HepG2 (cell line): ENCODE results near the gene GNAS. TPM values are rescaled to one million over a fixed set of nuclear protein-coding genes. Genes with fewer than 3 reads are reported as not detected.

Experiments
- ATAC-seq: fragments of 200-7000 bp; cut with Tn5 transposase; 3 replicates; pipeline ENCODE4 v1.9.1; 2020; ENCODE audit warnings: mild to moderate bottlenecking, moderate library complexity
- BruUV-seq: library from RNA; stranded (reverse); fragments of 400-500 nt; replicated peaks from 2 replicates; lab custom pipeline; 2021; lab: Mats Ljungman, UMichigan
- CTCF ChIA-PET: fragments of 300-600 bp; formaldehyde crosslinking; extraction: SDS; loops from one replicate; lab custom pipeline; 2021; ENCODE audit warnings: low total read pairs, inconsistent platforms, low intra/inter-chr PET ratio; lab: Yijun Ruan, JAX
- POLR2A ChIA-PET: fragments of 350-600 bp; sonication (Branson Sonifier 250); formaldehyde crosslinking; loops from one replicate; lab custom pipeline; 2020; ENCODE audit warnings: antibody characterized with exemption, inconsistent platforms; lab: Yijun Ruan, JAX
- DNase-seq: peaks from one replicate; pipeline ENCODE4 v3.0.0-alpha.2; 2015; ENCODE audit warnings: low spot score
- FAIRE-seq: peaks from 3 replicates; lab custom pipeline; 2011; peaks lifted over from hg19 to GRCh38; lab: Jason Lieb, UNC
- H2AFZ ChIP-seq: one replicate; pipeline ENCODE4 v1.6.1; 2011; ENCODE audit warnings: low read length, inconsistent platforms
- H3K27ac ChIP-seq: fragments of 300-600 bp; 3 replicates; pipeline ENCODE4 v1.8.0; 2011; ENCODE audit warnings: mixed run types, mild to moderate bottlenecking, mixed read lengths, low read length, inconsistent platforms; ENCODE audit not compliant: insufficient read depth; ENCODE audit errors: extremely low read length
- H3K27me3 ChIP-seq, 2 experiments: fragments of 200-600 bp in 1 of 2; 2 replicates in 1 of 2; 3 replicates in 1 of 2; pipeline versions ENCODE4 v1.6.0 to v1.8.0; 2011; ENCODE audit warnings: low read length in 2 of 2, mild to moderate bottlenecking in 2 of 2, moderate library complexity in 2 of 2, inconsistent platforms in 1 of 2; ENCODE audit not compliant: insufficient read depth in 2 of 2, control insufficient read depth in 1 of 2
- H3K36me3 ChIP-seq, 2 experiments: fragments of 200-600 bp in 1 of 2; replicated peaks in 1 of 2; 2 replicates in 1 of 2; 3 replicates in 1 of 2; pipeline versions ENCODE4 v1.5.1 to v1.8.0; 2011; ENCODE audit warnings: low read length in 2 of 2, inconsistent platforms in 1 of 2; ENCODE audit not compliant: insufficient read depth in 2 of 2, control insufficient read depth in 1 of 2
- H3K4me1 ChIP-seq: 2 replicates; pipeline ENCODE4 v1.5.1; 2012; ENCODE audit warnings: low read length, inconsistent platforms; ENCODE audit not compliant: insufficient read depth
- H3K4me2 ChIP-seq: 2 replicates; pipeline ENCODE4 v1.6.0; 2011; ENCODE audit warnings: low read depth, low read length, inconsistent platforms
- H3K4me3 ChIP-seq, 3 experiments: fragments of 200-600 bp in 1 of 3; sonication (generic), shearing (Covaris generic) in 1 of 3; replicated peaks in 1 of 3; 2 replicates each; pipeline ENCODE4 v1.5.1; 2011 to 2016; ENCODE audit warnings: low read length in 3 of 3, inconsistent platforms in 2 of 3, low read depth in 2 of 3, mild to moderate bottlenecking in 2 of 3, control low read depth in 1 of 3, mixed read lengths in 1 of 3; ENCODE audit not compliant: insufficient read depth in 1 of 3
- H3K79me2 ChIP-seq: one replicate; pipeline ENCODE4 v1.6.1; 2011; ENCODE audit warnings: low read length, inconsistent platforms; ENCODE audit not compliant: insufficient read depth
- H3K9ac ChIP-seq: 2 replicates; pipeline ENCODE4 v1.6.0; 2011; ENCODE audit warnings: mild to moderate bottlenecking, low read depth, low read length, inconsistent platforms; ENCODE audit not compliant: insufficient read depth
- H3K9me3 ChIP-seq: 2 replicates; pipeline ENCODE4 v1.5.1; 2012; ENCODE audit warnings: mild to moderate bottlenecking, low read length
- H4K20me1 ChIP-seq: 2 replicates; pipeline ENCODE4 v1.6.0; 2011; ENCODE audit warnings: inconsistent platforms, mild to moderate bottlenecking, low read length, moderate library complexity; ENCODE audit not compliant: insufficient read depth
- ESRRA ChIP-seq: sonication (generic); formaldehyde crosslinking; IDR thresholded peaks from 2 replicates; pipeline ENCODE4 v1.5.1; 2020; ENCODE audit warnings: mild to moderate bottlenecking, low read depth, missing genetic modification reagents
- ETV6 ChIP-seq: sonication (generic); formaldehyde crosslinking; conservative IDR thresholded peaks from 2 replicates; pipeline ENCODE4 v1.4.0; 2020; ENCODE audit warnings: missing genetic modification reagents
- GZF1 ChIP-seq: sonication (generic); formaldehyde crosslinking; IDR thresholded peaks from 2 replicates; pipeline ENCODE4 v1.5.1; 2020; ENCODE audit warnings: mild to moderate bottlenecking, missing genetic modification reagents
- HOXA7 ChIP-seq: sonication (generic); formaldehyde crosslinking; IDR thresholded peaks from 2 replicates; pipeline ENCODE4 v1.8.1; 2022; ENCODE audit warnings: mild to moderate bottlenecking, missing genetic modification reagents, moderate library complexity
- JUNB ChIP-seq: sonication (generic); formaldehyde crosslinking; IDR thresholded peaks from 2 replicates; pipeline ENCODE4 v1.8.0; 2022; ENCODE audit warnings: missing genetic modification reagents, mild to moderate bottlenecking, borderline replicate concordance
- MAFG ChIP-seq: sonication (generic); formaldehyde crosslinking; IDR thresholded peaks from 2 replicates; pipeline ENCODE4 v1.5.1; 2020; ENCODE audit warnings: mild to moderate bottlenecking, missing genetic modification reagents
- NR0B2 ChIP-seq: sonication (generic); formaldehyde crosslinking; IDR thresholded peaks from 2 replicates; pipeline ENCODE4 v1.4.0; 2020; ENCODE audit warnings: mild to moderate bottlenecking, missing genetic modification reagents
- PHF20 ChIP-seq: sonication (generic); formaldehyde crosslinking; IDR thresholded peaks from 2 replicates; pipeline ENCODE4 v1.5.0; 2020; ENCODE audit warnings: mild to moderate bottlenecking, missing genetic modification reagents
- TCF7L2 ChIP-seq: IDR thresholded peaks from 2 replicates; pipeline ENCODE4 v1.6.1; 2011; ENCODE audit warnings: mild to moderate bottlenecking, low read depth, low read length, moderate library complexity
- ZBTB43 ChIP-seq: sonication (generic); formaldehyde crosslinking; conservative IDR thresholded peaks from 2 replicates; pipeline ENCODE4 v1.4.0; 2020; ENCODE audit warnings: missing genetic modification reagents
- ZBTB8A ChIP-seq: sonication (generic); formaldehyde crosslinking; IDR thresholded peaks from 2 replicates; pipeline ENCODE4 v1.4.0; 2020; ENCODE audit warnings: mild to moderate bottlenecking, low read depth, missing genetic modification reagents, borderline replicate concordance
- ZNF350 ChIP-seq: sonication (generic); formaldehyde crosslinking; IDR thresholded peaks from 2 replicates; pipeline ENCODE4 v1.4.0; 2020; ENCODE audit warnings: mild to moderate bottlenecking, low read depth, missing genetic modification reagents, borderline replicate concordance
- WGBS: methylation state at CpG from one replicate; pipeline ENCODE4 v1.1.6; 2017; ENCODE audit warnings: low lambda C conversion rate; 5-methylcytosine and 5-hydroxymethylcytosine counted together
- in situ Hi-C: cut with HindIII; loops from 2 replicates; pipeline ENCODE4 v1.10.0; 2017; ENCODE audit warnings: low pct_unique_long_range_greater_than_20kb; ENCODE audit not compliant: extremely low pct_ligation_motif_present
- intact Hi-C: fragments of 100-400 bp; cut with micrococcal nuclease; formaldehyde crosslinking; loops from one replicate; pipeline ENCODE4 v1.10.0; 2022; ENCODE audit not compliant: unreplicated experiment
- polyA plus RNA-seq, 8 experiments: library from polyadenylated mRNA; depleted of rRNA in 3 of 8; stranded (reverse) in 7 of 8; unstranded in 1 of 8; fragments of >200 nt; fragmentation: Illumina TruSeq in 4 of 8; extraction: Trizol in 4 of 8; gene quantifications; 2 replicates each; pipeline versions ENCODE4 v1.2.1 to v1.2.3, GENCODE V29; 2011 to 2016; ENCODE audit warnings: low read depth in 4 of 8, missing spikeins in 1 of 8, mixed read lengths in 1 of 8; ENCODE audit not compliant: insufficient read depth in 1 of 8
- total RNA-seq, 5 experiments: library from RNA; depleted of rRNA; stranded (reverse); fragments of >200 nt; fragmentation: Illumina TruSeq; extraction: Trizol; gene quantifications; 2 replicates each; pipeline ENCODE4 v1.2.3, GENCODE V29; 2016; ENCODE audit warnings: low read depth in 1 of 5

GNAS gene
- total and polyA plus RNA-seq, 2 of the 13 experiments (the other 11 are each of a cell fraction or from before 2014, with no cell fraction given): 407 to 1,008 TPM

GRCh38 chr20:58822748-58823730 is 29.5 kb upstream of the GNAS start:
- Histone ChIP-seq H3K4me1 (no peaks in the 10 kb centered on the region), H3K4me3 (no peak overlapping the region), H3K27ac (no peak overlapping the region), H3K9ac (no peak overlapping the region), H3K4me2 (no peak overlapping the region), H2AFZ (no peak overlapping the region), H3K9me3 (no peaks in the 10 kb centered on the region), H3K27me3 (peaks cover 9 to 62% of the 10 kb centered on the region in 2 experiments), H3K79me2 (no peaks in the 10 kb centered on the region), H4K20me1 (no peaks in the 10 kb centered on the region), H3K36me3 (no peaks in the 10 kb centered on the region)
- in situ Hi-C loops: no loop called here
- intact Hi-C loops: no loop called here
- TF ChIP-seq MAFG (CRISPR knock-in tag) (no peak), ETV6 (CRISPR knock-in tag) (no peak), ZBTB43 (CRISPR knock-in tag) (no peak), ZNF350 (CRISPR knock-in tag) (no peak), ESRRA (CRISPR knock-in tag) (no peak), PHF20 (CRISPR knock-in tag) (no peak), HOXA7 (CRISPR knock-in tag) (no peak), TCF7L2 (no peak), GZF1 (CRISPR knock-in tag) (no peak), JUNB (CRISPR knock-in tag) (no peak), ZBTB8A (CRISPR knock-in tag) (no peak), NR0B2 (CRISPR knock-in tag) (no peak)
- WGBS: 32% methylated on average over 26 of the region's 26 CpGs
- BruUV-seq: no TSS peak
- no peak for FAIRE-seq
- POLR2A ChIA-PET: no interaction called here
- ATAC-seq: peak; percentile 10; the same call in 2 of the 3 replicates
- no peak for DNase-seq
- CTCF ChIA-PET: interaction anchor here (1.2 kb wide), 1 partner anchor 673 kb away, joined by 3 read pairs; no protein-coding TSS in a partner anchor
